Fibroblast of lung (primary cell): Measurements from ENCODE around the gene GRIK5. TPM values are rescaled to one million over a fixed set of nuclear protein-coding genes. Genes with fewer than 3 reads are reported as not detected.

Experiments
- DNase-seq, 2 donors: peaks; one replicate each; pipeline versions ENCODE4 v3.0.0 to v3.0.0-alpha.2; 2010; ENCODE audit warnings: low read depth in 2 of 2
- H2AFZ ChIP-seq: 2 replicates; pipeline ENCODE4 v1.5.1; 2012; ENCODE audit warnings: low read length, control low read depth, inconsistent platforms
- H3K27ac ChIP-seq: 2 replicates; pipeline ENCODE4 v1.5.1; 2011; ENCODE audit warnings: low read length, control low read depth; ENCODE audit not compliant: insufficient read depth
- H3K27me3 ChIP-seq: 2 replicates; pipeline ENCODE4 v1.5.1; 2011; ENCODE audit warnings: mild to moderate bottlenecking, low read length; ENCODE audit not compliant: control insufficient read depth, insufficient read depth
- H3K36me3 ChIP-seq: 2 replicates; pipeline ENCODE4 v1.5.1; 2011; ENCODE audit warnings: low read length; ENCODE audit not compliant: control insufficient read depth, insufficient read depth
- H3K4me1 ChIP-seq: 2 replicates; pipeline ENCODE4 v1.5.1; 2011; ENCODE audit warnings: low read length; ENCODE audit not compliant: control insufficient read depth, insufficient read depth; ENCODE audit errors: extremely low read depth
- H3K4me2 ChIP-seq: 2 replicates; pipeline ENCODE4 v1.5.1; 2011; ENCODE audit warnings: low read length, control low read depth; ENCODE audit not compliant: insufficient read depth; ENCODE audit errors: extremely low read depth
- H3K4me3 ChIP-seq, 4 experiments: fragments of 200-600 bp in 1 of 4; sonication (generic) in 1 of 4; replicated peaks in 1 of 4; 2 replicates each; pipeline ENCODE4 v1.5.1; 2011 to 2016; ENCODE audit warnings: low read length in 4 of 4, low read depth in 3 of 4, mild to moderate bottlenecking in 3 of 4, control low read depth in 2 of 4, inconsistent platforms in 1 of 4, mixed read lengths in 1 of 4; ENCODE audit not compliant: insufficient read depth in 1 of 4; ENCODE audit errors: control extremely low read depth in 1 of 4
- H3K79me2 ChIP-seq: 2 replicates; pipeline ENCODE4 v1.5.1; 2012; ENCODE audit warnings: mild to moderate bottlenecking, low read length, inconsistent platforms; ENCODE audit not compliant: control insufficient read depth, insufficient read depth
- H3K9ac ChIP-seq: 2 replicates; pipeline ENCODE4 v1.5.1; 2011; ENCODE audit warnings: mild to moderate bottlenecking, low read length, control low read depth; ENCODE audit not compliant: insufficient read depth
- H3K9me3 ChIP-seq: 2 replicates; pipeline ENCODE4 v1.5.1; 2012; ENCODE audit warnings: low read depth, low read length; ENCODE audit not compliant: control insufficient read depth, insufficient read depth
- H4K20me1 ChIP-seq: 2 replicates; pipeline ENCODE4 v1.5.1; 2011; ENCODE audit warnings: low read length; ENCODE audit not compliant: control insufficient read depth, insufficient read depth; ENCODE audit errors: extremely low read depth
- CTCF ChIP-seq, 2 donors: IDR thresholded peaks in 1 of 2; conservative IDR thresholded peaks in 1 of 2; 1 replicate in 1 of 2; 2 replicates in 1 of 2; pipeline ENCODE4 v1.5.1; 2011 to 2012; ENCODE audit warnings: low read length in 2 of 2, control low read depth in 1 of 2, inconsistent platforms in 1 of 2, low read depth in 1 of 2, mild to moderate bottlenecking in 1 of 2
- EZH2 ChIP-seq: IDR thresholded peaks from 2 replicates; pipeline ENCODE4 v1.5.1; 2012; ENCODE audit warnings: low read length, control low read depth, mild to moderate bottlenecking; ENCODE audit errors: missing control alignments
- polyA plus RNA-seq, 2 donors: library from polyadenylated mRNA; depleted of rRNA in 1 of 2; stranded (reverse) in 1 of 2; unstranded in 1 of 2; fragments of >200 nt; gene quantifications; 2 replicates each; pipeline ENCODE4 v1.2.1, GENCODE V29; 2011 to 2012; ENCODE audit warnings: missing spikeins in 1 of 2
- total RNA-seq: library from RNA; depleted of rRNA; stranded (reverse); fragments of >200 nt; gene quantifications from 2 replicates; pipeline ENCODE4 v1.2.1, GENCODE V29; 2014

The GRIK5 gene
- total and polyA plus RNA-seq, 2 donors (not counting 1 experiment from before 2014, with no cell fraction given): 0.03 to 3.5 TPM

GRCh38 chr19:42040031-42040430, 30.0 kb downstream of the GRIK5 start:
- TF ChIP-seq EZH2 (no peak), CTCF (conservative IDR thresholded peaks at IDR 0.05 in 1 of 2, IDR thresholded peaks at IDR 0.05 in 1 of 2; ENCODE audit: low read depth in 1 of 2, low read length in 2 of 2) (no peak)
- no peaks in the 10 kb centered on the region for H3K9me3 ChIP-seq
- no peaks in the 10 kb centered on the region for H3K36me3 ChIP-seq
- H3K4me1 ChIP-seq: no peaks in the 10 kb centered on the region
- H3K79me2 ChIP-seq: no peaks in the 10 kb centered on the region
- H3K27me3 ChIP-seq: no peaks in the 10 kb centered on the region
- H3K27ac ChIP-seq: no peak overlapping the region
- no peak overlapping the region for H2AFZ ChIP-seq
- H3K4me3 ChIP-seq: no peak overlapping the region
- H3K9ac ChIP-seq: no peak overlapping the region
- H3K4me2 ChIP-seq: no peak overlapping the region
- H4K20me1 ChIP-seq: no peaks in the 10 kb centered on the region
- DNase-seq: no peak

GRCh38 chr19:42038666-42039065, 31.3 kb downstream of the GRIK5 start:
- H3K9me3 ChIP-seq: no peaks in the 10 kb centered on the region
- H3K79me2 ChIP-seq: no peaks in the 10 kb centered on the region
- no peaks in the 10 kb centered on the region for H3K4me1 ChIP-seq
- no peaks in the 10 kb centered on the region for H3K36me3 ChIP-seq
- DNase-seq: no peak
- no peak overlapping the region for H3K4me3 ChIP-seq
- H3K9ac ChIP-seq: no peak overlapping the region
- TF ChIP-seq EZH2: no peak
- no peak for TF ChIP-seq CTCF (conservative IDR thresholded peaks at IDR 0.05 in 1 of 2, IDR thresholded peaks at IDR 0.05 in 1 of 2; ENCODE audit: low read depth in 1 of 2, low read length in 2 of 2)
- no peaks in the 10 kb centered on the region for H3K27me3 ChIP-seq
- no peak overlapping the region for H2AFZ ChIP-seq
- no peak overlapping the region for H3K4me2 ChIP-seq
- H3K27ac ChIP-seq: no peak overlapping the region
- no peaks in the 10 kb centered on the region for H4K20me1 ChIP-seq

- no peak for DNase-seq
- no peaks in the 10 kb centered on the region for H4K20me1 ChIP-seq
- no peak overlapping the region for H3K9ac ChIP-seq
- no peaks in the 10 kb centered on the region for H3K9me3 ChIP-seq
- no peak overlapping the region for H3K27ac ChIP-seq
- no peak overlapping the region for H3K4me3 ChIP-seq
- H3K79me2 ChIP-seq: no peaks in the 10 kb centered on the region
- TF ChIP-seq CTCF (conservative IDR thresholded peaks at IDR 0.05 in 1 of 2, IDR thresholded peaks at IDR 0.05 in 1 of 2; ENCODE audit: low read depth in 1 of 2, low read length in 2 of 2) (no peak), EZH2 (no peak)
- H3K4me2 ChIP-seq: no peak overlapping the region
- no peaks in the 10 kb centered on the region for H3K36me3 ChIP-seq
- H2AFZ ChIP-seq: no peak overlapping the region
- peaks cover 1% of the 10 kb centered on the region for H3K27me3 ChIP-seq
- no peaks in the 10 kb centered on the region for H3K4me1 ChIP-seq
Observed at GRCh38 chr19:42037649-42038048, 32.4 kb downstream of the GRIK5 start.
